Astrocyte (in vitro differentiated cells and primary cell): ENCODE measurements around the gene CCL11.

Experiments used
- CTCF ChIP-seq: IDR thresholded peaks from 2 replicates; pipeline ENCODE4 v1.5.1; 2011; ENCODE audit warnings: low read depth, mild to moderate bottlenecking, inconsistent platforms, low read length, moderate library complexity; ENCODE audit not compliant: insufficient read depth
- EZH2 ChIP-seq: IDR thresholded peaks from 2 replicates; pipeline ENCODE4 v1.6.1; 2012; ENCODE audit warnings: mild to moderate bottlenecking, low read length, inconsistent platforms; ENCODE audit not compliant: insufficient read depth

GRCh38 chr17:34318474-34318873 lies 32.9 kb downstream of the CCL11 start:
- TF ChIP-seq EZH2 (no peak), CTCF (no peak)
